Middle frontal gyrus (tissue), 1 donor: ENCODE results near the gene ZDHHC5.
"Not testable (repeated sequence)": the region's sequence is repeated elsewhere in the genome, so short reads cannot be mapped to it uniquely, and the experiment has no call there.

Experiments
- DNase-seq: peaks from one replicate; pipeline ENCODE4 v3.0.0-alpha.2; 2015; ENCODE audit warnings: low spot score; ENCODE audit errors: extremely low spot score

ZDHHC5 gene

GRCh38 chr11:57644748-57645688 lies 22.9 kb upstream of the ZDHHC5 start:
- no peak for DNase-seq

GRCh38 chr11:57645689-57646085 lies 22.2 kb upstream of the ZDHHC5 start:
- no peak for DNase-seq

DNA sequence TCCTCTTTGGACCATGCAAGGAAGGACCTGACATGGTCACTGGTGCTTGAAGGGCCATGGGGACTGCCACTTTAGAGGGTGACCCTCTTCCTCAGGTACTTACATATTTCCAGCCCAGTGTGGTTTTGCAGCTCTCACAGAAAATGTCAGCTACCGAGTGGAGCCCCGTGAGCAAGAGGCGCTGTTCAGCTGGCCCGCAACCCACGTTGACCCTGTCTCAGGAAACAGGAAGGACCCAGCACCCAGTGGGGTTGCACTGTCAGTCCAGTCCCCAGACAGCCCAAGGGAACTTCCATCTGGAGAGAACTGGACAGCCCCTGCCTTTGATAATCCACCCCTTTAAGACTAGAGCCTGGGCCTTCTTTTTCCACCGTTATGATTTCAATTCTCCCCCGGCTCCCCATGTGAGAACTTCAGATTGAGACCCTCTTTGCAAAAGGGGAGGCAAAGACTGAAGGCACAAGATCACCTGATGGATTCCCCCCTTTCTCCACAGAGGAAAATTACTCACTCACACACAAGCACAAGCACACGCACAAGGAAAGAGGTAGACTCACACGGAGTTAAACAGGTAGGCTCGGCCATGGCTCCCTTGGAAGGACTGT lies 21.6 kb upstream of the ZDHHC5 start:
- DNase-seq, result no peak

DNA sequence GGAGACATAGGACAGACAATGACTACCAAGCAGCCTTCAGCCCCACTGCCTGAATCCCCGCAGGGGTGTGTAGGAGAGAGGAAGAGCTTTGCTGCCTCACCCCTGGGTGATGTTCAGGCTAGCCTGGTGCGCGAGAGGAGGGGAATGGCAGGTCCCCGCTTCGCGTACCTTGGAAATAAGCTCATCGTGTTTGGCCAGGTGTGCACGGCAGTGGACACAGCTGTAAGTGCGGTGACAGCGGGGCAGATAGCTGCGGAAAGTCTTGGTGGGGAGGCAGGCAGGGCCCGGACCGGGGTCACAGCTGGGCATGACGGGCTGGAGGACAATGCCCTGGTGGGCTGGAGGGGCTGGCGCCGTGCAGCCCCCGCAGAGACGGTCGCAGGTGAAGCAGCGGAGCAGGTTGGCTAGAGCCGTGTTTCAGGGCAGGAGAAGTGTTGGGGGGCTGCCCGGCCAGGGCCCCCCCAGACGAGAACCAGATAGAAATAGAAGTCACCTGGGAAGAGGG lies 21.1 kb upstream of the ZDHHC5 start:
- no peak for DNase-seq

DNA sequence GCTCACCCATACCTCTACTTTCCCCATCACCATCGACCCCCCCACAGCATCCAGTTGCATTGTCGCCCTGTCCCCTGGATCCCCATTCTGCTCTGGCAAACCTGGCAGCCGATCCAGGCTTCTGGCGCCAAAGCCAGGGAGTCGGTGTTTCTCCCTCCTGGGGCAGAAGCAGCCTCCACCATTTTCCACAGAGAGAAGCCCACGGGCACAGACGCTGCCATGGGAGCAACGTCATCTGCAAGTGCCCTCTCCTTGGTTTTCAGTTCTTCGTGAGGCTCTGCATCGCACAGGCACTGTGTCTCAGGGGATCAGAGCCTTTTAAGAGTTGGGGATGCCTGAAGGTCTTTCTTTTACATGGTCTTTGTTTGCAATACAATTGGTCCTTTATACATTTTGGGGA lies 20.5 kb upstream of the ZDHHC5 start:
- no peak for DNase-seq

GRCh38 chr11:57647960-57648800 lies 19.7 kb upstream of the ZDHHC5 start:
- DNase-seq, result no peak

DNA sequence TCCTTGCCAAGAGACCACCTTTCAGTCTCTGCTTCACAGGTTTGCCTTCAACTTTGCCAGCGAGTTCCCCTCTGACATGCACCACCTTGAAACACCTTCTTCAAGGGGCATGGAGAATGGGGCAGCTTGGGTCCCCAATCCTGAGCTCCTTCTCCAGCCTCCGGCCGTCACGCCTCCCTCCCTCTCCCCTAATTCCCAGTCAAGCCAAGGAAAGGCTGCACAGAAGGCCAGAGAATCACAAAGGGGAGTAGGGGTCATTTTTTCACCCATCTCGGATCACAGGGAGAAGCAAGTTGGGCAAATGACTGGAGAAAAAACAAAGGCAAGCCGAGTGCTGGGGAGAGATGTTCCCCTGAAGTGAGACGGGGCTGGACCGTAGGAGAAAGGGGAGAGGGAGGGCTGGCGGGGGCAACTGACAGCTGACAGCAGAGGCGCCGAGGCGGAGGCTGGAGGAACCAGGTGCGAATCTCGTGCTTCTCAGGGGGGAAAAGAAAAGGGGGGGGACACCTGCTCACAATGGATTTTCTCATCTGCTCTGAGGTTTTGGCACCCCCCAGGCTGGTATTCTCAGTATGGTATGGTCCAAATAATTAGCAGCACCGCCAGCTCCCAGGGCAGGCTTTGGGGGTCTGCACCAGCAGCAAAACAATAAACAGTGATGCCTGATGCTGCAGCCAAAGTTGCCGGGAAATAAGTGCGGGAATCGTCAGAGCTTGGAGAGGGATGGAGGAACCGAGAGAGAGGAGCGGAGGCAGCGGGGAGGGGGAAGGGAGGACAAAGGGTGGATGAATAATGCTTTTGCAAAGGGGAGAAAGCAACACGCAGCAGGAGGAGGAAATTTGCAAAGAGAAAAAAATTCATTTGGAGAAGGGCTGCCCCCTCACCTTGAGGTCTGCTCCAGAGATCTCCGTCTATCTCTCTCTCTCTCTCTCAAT lies 18.8 kb upstream of the ZDHHC5 start:
- DNase-seq, result no peak

DNA sequence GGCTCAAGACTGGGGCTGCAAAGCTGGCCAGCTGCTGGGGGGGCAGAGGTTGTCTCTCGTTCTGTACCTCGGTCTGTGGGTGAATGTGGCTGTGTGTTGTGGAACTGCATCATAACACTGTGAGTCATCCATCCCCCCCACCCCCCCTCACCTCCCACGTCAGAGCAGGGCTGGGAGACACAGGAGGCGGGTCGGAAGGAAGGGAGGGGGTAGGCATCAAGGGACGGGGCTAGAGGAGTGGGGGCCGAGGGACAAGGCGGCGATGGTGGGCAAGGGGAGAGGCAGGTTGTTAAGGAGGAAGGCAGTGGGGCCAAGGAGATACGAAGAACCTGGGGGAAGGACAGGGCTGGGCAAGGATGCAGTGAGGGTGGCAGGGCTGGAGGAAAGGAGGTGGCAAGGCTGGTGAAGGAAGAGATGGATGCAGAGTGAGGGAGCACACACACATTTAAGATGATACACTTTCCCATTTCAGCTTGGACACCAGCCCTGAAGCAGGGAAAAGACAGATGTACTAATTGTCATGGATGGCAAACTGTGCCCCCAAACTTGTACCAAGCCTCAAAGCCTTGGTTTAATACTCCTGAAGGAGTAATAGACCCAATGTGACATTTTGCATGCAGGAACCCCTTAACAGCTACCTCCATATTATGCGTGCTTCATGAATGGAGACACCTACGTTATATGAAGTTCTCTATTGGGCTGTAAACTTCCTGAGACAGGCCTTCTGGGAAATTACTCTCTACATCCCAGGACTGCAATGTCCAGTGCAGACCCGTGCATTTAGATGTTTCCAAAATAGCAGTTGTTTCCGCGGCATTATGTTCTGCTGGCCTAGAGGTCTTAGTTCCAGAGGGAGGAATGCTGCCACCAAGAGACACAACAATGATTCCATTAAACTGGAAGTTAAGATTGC lies 17.8 kb upstream of the ZDHHC5 start, which contains the start of gene YPEL4:
Gene YPEL4 (minus strand): TSS at position 87 of the 913 bp plus-strand sequence. CDS start 2,805 bp downstream, outside the sequence.
- DNase-seq, result no peak

- DNase-seq, result no peak
These were observed 17.2 kb upstream of the ZDHHC5 start for GRCh38 chr11:57650739-57651090.

DNA sequence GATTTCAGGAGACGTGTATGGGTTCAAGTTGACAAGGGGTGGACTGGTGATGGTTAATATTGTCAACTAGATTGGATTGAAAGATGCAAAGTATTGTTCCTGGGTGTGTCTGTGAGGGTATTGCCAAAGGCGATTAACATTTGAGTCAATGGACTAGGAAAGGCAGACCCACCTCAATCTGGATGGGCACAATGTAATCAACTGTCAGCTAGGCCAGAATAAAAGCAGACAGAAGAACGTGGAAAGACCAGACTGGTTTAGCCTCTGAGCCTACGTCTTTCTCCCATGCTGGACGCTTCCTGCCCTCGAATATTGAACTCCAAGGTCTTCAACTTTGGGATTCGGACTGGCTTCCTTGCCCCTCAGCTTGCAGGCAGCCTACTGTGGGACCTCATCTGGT lies 16.5 kb upstream of the ZDHHC5 start:
- DNase-seq, result no peak

GRCh38 chr11:57652230-57652629 lies 15.7 kb upstream of the ZDHHC5 start:
- DNase-seq, result not testable (repeated sequence)

DNA sequence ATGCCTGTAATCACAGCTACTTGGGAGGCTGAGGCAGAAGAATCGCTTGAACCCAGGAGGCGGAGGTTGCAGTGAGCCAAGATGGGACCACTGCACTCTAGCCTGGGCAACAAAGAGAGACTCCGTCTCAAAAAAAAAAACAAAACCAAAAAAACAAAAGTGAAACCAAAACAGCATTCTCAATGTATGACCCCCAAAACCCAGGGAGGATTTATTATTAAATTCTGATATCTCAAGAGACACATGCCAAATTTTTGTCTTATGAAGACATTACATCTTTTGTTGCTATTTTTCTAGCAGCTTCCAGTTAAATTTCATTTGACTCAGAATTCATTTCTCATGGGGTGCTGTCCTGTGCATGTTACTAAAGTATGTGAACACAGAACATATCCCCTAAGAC lies 15.3 kb upstream of the ZDHHC5 start:
- no peak for DNase-seq

- no peak for DNase-seq
These were observed 14.8 kb upstream of the ZDHHC5 start for GRCh38 chr11:57653163-57653562.

DNA sequence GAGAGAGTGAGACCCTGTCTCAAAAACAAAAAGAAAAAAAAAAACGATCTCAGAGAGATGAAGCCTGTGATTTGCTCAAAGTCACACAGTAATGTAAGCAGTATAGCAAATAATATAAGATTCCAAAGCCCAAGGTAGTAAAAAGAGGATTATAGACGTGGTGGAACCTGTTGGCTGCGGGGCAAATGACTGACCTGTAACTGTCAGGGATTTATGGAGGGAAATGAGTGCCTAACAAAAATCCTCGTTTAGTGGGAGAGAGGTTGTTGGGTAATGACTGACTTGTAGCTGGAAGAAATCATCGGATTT lies 11.1 kb upstream of the ZDHHC5 start:
- no peak for DNase-seq

- peak; percentile 100 for DNase-seq
These were observed 10.5 kb upstream of the ZDHHC5 start, which contains the start of gene CLP1 for GRCh38 chr11:57657194-57658022. Gene CLP1 (plus strand): TSS chr11:57657762. CDS start chr11:57659477, 1,715 bp downstream.

DNA sequence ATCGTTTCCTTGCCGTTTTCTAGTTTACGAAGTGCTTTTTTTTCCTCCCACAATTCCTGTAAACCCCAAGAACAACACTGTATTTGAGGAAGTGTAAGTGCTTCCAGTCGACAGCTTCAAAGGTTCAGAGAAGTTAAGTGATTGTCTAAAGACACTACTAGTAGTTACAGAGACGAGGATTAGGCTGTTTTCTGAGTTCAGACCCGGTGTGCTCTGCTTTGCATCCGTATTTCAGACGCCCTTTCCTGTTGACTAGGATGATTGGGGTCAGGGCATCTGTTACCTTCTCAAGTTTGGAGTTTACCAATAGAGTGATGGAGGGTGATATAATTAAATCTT lies 9.9 kb upstream of the ZDHHC5 start:
- DNase-seq, result no peak

GRCh38 chr11:57659669-57660068 lies 8.2 kb upstream of the ZDHHC5 start:
- DNase-seq, result no peak

DNA sequence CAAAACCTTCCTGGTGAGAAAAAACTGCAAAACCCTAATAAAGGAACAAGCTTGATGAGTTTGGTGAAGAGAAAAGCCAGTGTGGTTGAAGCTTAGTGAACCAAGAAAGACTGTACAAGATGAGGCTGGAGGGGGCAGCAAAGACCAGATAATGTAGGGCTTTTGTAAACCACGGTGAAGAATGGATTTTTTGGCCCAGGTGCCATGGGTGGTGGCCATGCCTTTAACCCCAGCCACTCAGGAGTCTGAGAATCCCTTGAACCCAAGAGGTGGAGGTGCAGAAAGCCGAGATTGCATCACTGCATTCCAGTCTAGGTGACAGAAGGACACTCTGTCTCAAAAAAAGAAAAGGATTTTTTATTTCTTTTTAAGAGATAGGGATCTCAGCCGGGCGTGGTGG lies 5.0 kb upstream of the ZDHHC5 start:
- no peak for DNase-seq

DNA sequence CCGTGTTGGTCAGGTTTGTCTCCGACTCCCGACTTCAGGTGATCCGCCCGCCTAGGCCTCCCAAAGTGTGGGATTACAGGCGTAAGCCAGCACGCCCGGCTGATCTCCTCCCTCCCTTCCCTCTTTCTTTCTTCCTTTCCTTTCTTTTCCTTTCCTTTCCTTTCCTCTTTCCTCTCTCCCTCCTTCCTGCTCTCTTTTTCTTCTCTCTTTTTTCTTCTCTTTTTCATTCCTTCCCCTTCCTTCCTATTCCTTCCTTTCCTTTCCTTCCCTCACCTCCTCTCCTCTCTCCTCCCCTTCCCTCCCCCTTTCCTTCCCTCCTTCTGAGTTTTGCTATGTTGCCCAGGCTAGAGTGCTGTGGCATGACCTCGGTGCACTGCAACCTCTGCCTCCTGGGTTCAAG lies 3.9 kb upstream of the ZDHHC5 start:
- no peak for DNase-seq
